Activated CD4-positive, alpha-beta T cell treated with anti-CD3 and anti-CD28 coated beads, Interleukin-2, amount 10 ng/mL, durations not matched to agents 24 days and 14 days (primary cell): ENCODE data around the gene PLCG1. TPM values are rescaled to one million over a fixed set of nuclear protein-coding genes. Genes with fewer than 3 reads are reported as not detected.

ENCODE experiments used
- DNase-seq: peaks from one replicate; pipeline ENCODE4 v3.0.0; 2022
- H3K27ac Mint-ChIP-seq: one replicate; pipeline ENCODE4 v1.8.0; 2022; ENCODE audit warnings: mild to moderate bottlenecking, mixed read lengths
- H3K27me3 Mint-ChIP-seq: one replicate; pipeline ENCODE4 v1.8.0; 2022; ENCODE audit warnings: mixed read lengths
- H3K36me3 Mint-ChIP-seq: one replicate; pipeline ENCODE4 v1.8.0; 2022; ENCODE audit warnings: low read depth, mild to moderate bottlenecking, mixed read lengths
- H3K4me1 Mint-ChIP-seq: one replicate; pipeline ENCODE4 v1.8.0; 2021; ENCODE audit warnings: mixed read lengths
- H3K4me3 Mint-ChIP-seq: one replicate; pipeline ENCODE4 v1.8.0; 2022; ENCODE audit warnings: mild to moderate bottlenecking, moderate library complexity, mixed read lengths
- H3K9me3 Mint-ChIP-seq: one replicate; pipeline ENCODE4 v1.8.0; 2021; ENCODE audit warnings: mixed read lengths
- intact Hi-C: fragments of 100-400 bp; cut with micrococcal nuclease; formaldehyde crosslinking; loops from one replicate; pipeline ENCODE4 v1.15.1; 2023
- total RNA-seq: library from RNA; stranded (reverse); gene quantifications from 2 replicates; pipeline ENCODE4 v1.2.3, GENCODE V29; 2022

PLCG1 gene
- 246 and 255 TPM in 2 replicates for total RNA-seq

- Mint-ChIP-seq H3K27me3 (no peaks in the 10 kb centered on the region), H3K9me3 (no peaks in the 10 kb centered on the region), H3K27ac (peak within 1 kb of the TSS; percentile 95), H3K4me1 (peaks cover 57% of the 10 kb centered on the region), H3K4me3 (peak within 1 kb of the TSS; percentile 96), H3K36me3 (peaks cover 28% of the 10 kb centered on the region)
- DNase-seq: peak; percentile 96
- intact Hi-C loops: loop anchor here (1.0 to 10.0 kb wide), 5 partner anchors 35 to 558 kb away; partner anchors contain the start of genes CHD6, TOP1 and ZHX3
These were observed at the start of gene PLCG1 for GRCh38 chr20:41136680-41137613. PLCG1 (plus strand) TSS chr20:41137543; CDS start chr20:41137642, 99 bp downstream.

- H3K36me3 Mint-ChIP-seq: peaks cover 67% of the 10 kb centered on the region
- no peaks in the 10 kb centered on the region for H3K27me3 Mint-ChIP-seq
- H3K27ac Mint-ChIP-seq: no peak overlapping the region
- no peaks in the 10 kb centered on the region for H3K9me3 Mint-ChIP-seq
- intact Hi-C loops: no loop called here
- no peak for DNase-seq
- H3K4me3 Mint-ChIP-seq: no peak overlapping the region
- H3K4me1 Mint-ChIP-seq: peaks cover 15% of the 10 kb centered on the region
These were observed 49.6 kb upstream of the PLCG1 start for GRCh38 chr20:41087777-41088176.

- H3K4me3 Mint-ChIP-seq: no peak overlapping the region
- peaks cover 14% of the 10 kb centered on the region for H3K4me1 Mint-ChIP-seq
- DNase-seq: no peak
- H3K9me3 Mint-ChIP-seq: no peaks in the 10 kb centered on the region
- intact Hi-C loops: no loop called here
- H3K27ac Mint-ChIP-seq: no peak overlapping the region
- peaks cover 61% of the 10 kb centered on the region for H3K36me3 Mint-ChIP-seq
- H3K27me3 Mint-ChIP-seq: no peaks in the 10 kb centered on the region
These were observed 47.8 kb upstream of the PLCG1 start for GRCh38 chr20:41089555-41089954.

- H3K9me3 Mint-ChIP-seq: no peaks in the 10 kb centered on the region
- H3K27me3 Mint-ChIP-seq: no peaks in the 10 kb centered on the region
- H3K36me3 Mint-ChIP-seq: peaks cover 58% of the 10 kb centered on the region
- peaks cover 11% of the 10 kb centered on the region for H3K4me1 Mint-ChIP-seq
- intact Hi-C loops: loop anchor here (5.0 kb wide), 1 partner anchor 65 kb away; the partner anchor contains the start of gene TOP1
- H3K27ac Mint-ChIP-seq: no peak overlapping the region
- no peak overlapping the region for H3K4me3 Mint-ChIP-seq
- DNase-seq: no peak
These were observed 45.4 kb upstream of the PLCG1 start for GRCh38 chr20:41091927-41092326.

- H3K4me3 Mint-ChIP-seq: no peak overlapping the region
- no peaks in the 10 kb centered on the region for H3K27me3 Mint-ChIP-seq
- H3K36me3 Mint-ChIP-seq: peaks cover 62% of the 10 kb centered on the region
- intact Hi-C loops: loop anchor here (1.0 to 5.0 kb wide), 3 partner anchors 67 to 126 kb away; partner anchors contain the start of gene TOP1
- no peak for DNase-seq
- H3K9me3 Mint-ChIP-seq: no peaks in the 10 kb centered on the region
- peak overlapping the region; percentile 65 for H3K27ac Mint-ChIP-seq
- H3K4me1 Mint-ChIP-seq: peaks cover 10% of the 10 kb centered on the region
These were observed 42.8 kb upstream of the PLCG1 start for GRCh38 chr20:41094353-41095055.

GRCh38 chr20:41095110-41095969 is 42.0 kb upstream of the PLCG1 start:
- H3K9me3 Mint-ChIP-seq: no peaks in the 10 kb centered on the region
- H3K4me3 Mint-ChIP-seq: no peak overlapping the region
- DNase-seq: peak; percentile 85
- no peak overlapping the region for H3K27ac Mint-ChIP-seq
- H3K4me1 Mint-ChIP-seq: peaks cover 10% of the 10 kb centered on the region
- intact Hi-C loops: loop anchor here (1.0 kb wide), 2 partner anchors 105 to 127 kb away; no protein-coding TSS in a partner anchor
- no peaks in the 10 kb centered on the region for H3K27me3 Mint-ChIP-seq
- peaks cover 64% of the 10 kb centered on the region for H3K36me3 Mint-ChIP-seq

- Mint-ChIP-seq H3K4me1 (peaks cover 8% of the 10 kb centered on the region), H3K27me3 (no peaks in the 10 kb centered on the region)
These were observed 38.6 kb upstream of the PLCG1 start for GRCh38 chr20:41098703-41099250.

GRCh38 chr20:41100001-41100480 is 37.3 kb upstream of the PLCG1 start:
- Mint-ChIP-seq H3K9me3 (no peaks in the 10 kb centered on the region), H3K27me3 (no peaks in the 10 kb centered on the region)

More at GRCh38 chr20:41098703-41099250, 38.6 kb upstream of the PLCG1 start:
- intact Hi-C loops: no loop called here
- Mint-ChIP-seq H3K9me3 (no peaks in the 10 kb centered on the region), H3K27ac (no peak overlapping the region), H3K36me3 (peaks cover 60% of the 10 kb centered on the region), H3K4me3 (no peak overlapping the region)
- DNase-seq: no peak

GRCh38 chr20:41101660-41102059 is 35.7 kb upstream of the PLCG1 start:
- Mint-ChIP-seq H3K4me1 (peaks cover 2% of the 10 kb centered on the region), H3K9me3 (no peaks in the 10 kb centered on the region), H3K4me3 (no peak overlapping the region), H3K27me3 (no peaks in the 10 kb centered on the region), H3K27ac (no peak overlapping the region), H3K36me3 (peaks cover 61% of the 10 kb centered on the region)
- intact Hi-C loops: no loop called here
- DNase-seq: no peak

More at GRCh38 chr20:41100001-41100480, 37.3 kb upstream of the PLCG1 start:
- Mint-ChIP-seq H3K4me1 (peaks cover 7% of the 10 kb centered on the region), H3K36me3 (peaks cover 61% of the 10 kb centered on the region), H3K27ac (no peak overlapping the region), H3K4me3 (no peak overlapping the region)
- intact Hi-C loops: no loop called here
- DNase-seq: no peak

GRCh38 chr20:41108531-41108930 is 28.8 kb upstream of the PLCG1 start:
- no peaks in the 10 kb centered on the region for H3K27me3 Mint-ChIP-seq
- peaks cover 7% of the 10 kb centered on the region for H3K4me1 Mint-ChIP-seq
- H3K36me3 Mint-ChIP-seq: peaks cover 63% of the 10 kb centered on the region
- DNase-seq: no peak
- no peak overlapping the region for H3K4me3 Mint-ChIP-seq
- no peaks in the 10 kb centered on the region for H3K9me3 Mint-ChIP-seq
- intact Hi-C loops: no loop called here
- no peak overlapping the region for H3K27ac Mint-ChIP-seq

- no peak overlapping the region for H3K27ac Mint-ChIP-seq
- intact Hi-C loops: no loop called here
These were observed 27.3 kb upstream of the PLCG1 start for GRCh38 chr20:41110012-41110411.

GRCh38 chr20:41110930-41111577 is 26.3 kb upstream of the PLCG1 start:
- Mint-ChIP-seq H3K4me1 (peaks cover 7% of the 10 kb centered on the region), H3K4me3 (no peak overlapping the region), H3K27me3 (no peaks in the 10 kb centered on the region), H3K36me3 (peaks cover 72% of the 10 kb centered on the region), H3K9me3 (no peaks in the 10 kb centered on the region), H3K27ac (peak overlapping the region; percentile 25)
- no peak for DNase-seq
- intact Hi-C loops: no loop called here

More at GRCh38 chr20:41110012-41110411, 27.3 kb upstream of the PLCG1 start:
- Mint-ChIP-seq H3K4me3 (no peak overlapping the region), H3K4me1 (peaks cover 7% of the 10 kb centered on the region), H3K27me3 (no peaks in the 10 kb centered on the region), H3K36me3 (peaks cover 67% of the 10 kb centered on the region), H3K9me3 (no peaks in the 10 kb centered on the region)
- no peak for DNase-seq
